ENCODE measurements around the gene PCSK5. TPM values are rescaled to one million over a fixed set of nuclear protein-coding genes. Genes with fewer than 3 reads are reported as not detected.

PCSK5 gene
- total RNA-seq, 2 experiments from 2014 or later = 14.4 to 15.2 TPM

- POLR2A ChIA-PET = no interaction called here
- intact Hi-C loops (cut with DNase I, micrococcal nuclease) = no loop called here
- H3K27ac ChIP-seq (ENCODE audit: low read depth in 1 of 2, low read length in 2 of 2) = no peak overlapping the region
- no peaks in the 10 kb centered on the region for H3K4me1 ChIP-seq (ENCODE audit: insufficient read depth, low read length)
- peaks cover 0 to 3% of the 10 kb centered on the region in 2 experiments for H3K9me3 ChIP-seq (ENCODE audit: control insufficient read depth in 1 of 2, insufficient read depth in 1 of 2, low read length in 2 of 2)
- ATAC-seq (ENCODE audit: poor library complexity) = no peak
- Mint-ChIP-seq H3K36me3 (ENCODE audit: low read depth) (peaks cover 4% of the 10 kb centered on the region), H3K9me3 (no peaks in the 10 kb centered on the region), H3K4me3 (no peak overlapping the region), H3K4me1 (ENCODE audit: low read depth) (peaks cover 72% of the 10 kb centered on the region), H3K27ac (no peak overlapping the region), H3K27me3 (no peaks in the 10 kb centered on the region)
- DNase-seq = no peak
- CTCF ChIA-PET = no interaction called here
- H3K27me3 ChIP-seq (ENCODE audit: control insufficient read depth in 1 of 2, insufficient read depth in 2 of 2, low read length in 2 of 2) = no peaks in the 10 kb centered on the region
- TF ChIP-seq CTCF (IDR thresholded peaks at IDR 0.05) = no peak
- no peak overlapping the region for H3K4me3 ChIP-seq (ENCODE audit: low read length)
- no peaks in the 10 kb centered on the region for H3K36me3 ChIP-seq (ENCODE audit: insufficient read depth, low read length)
These were observed 16.9 kb downstream of the PCSK5 start for GRCh38 chr9:75907329-75907728.

GRCh38 chr9:75907923-75908322 lies 17.4 kb downstream of the PCSK5 start:
- Mint-ChIP-seq H3K4me1 (ENCODE audit: low read depth) (peaks cover 72% of the 10 kb centered on the region), H3K27me3 (no peaks in the 10 kb centered on the region), H3K9me3 (no peaks in the 10 kb centered on the region), H3K27ac (no peak overlapping the region), H3K36me3 (ENCODE audit: low read depth) (peaks cover 4% of the 10 kb centered on the region), H3K4me3 (no peak overlapping the region)
- Histone ChIP-seq H3K36me3 (ENCODE audit: insufficient read depth, low read length) (no peaks in the 10 kb centered on the region), H3K27me3 (ENCODE audit: control insufficient read depth in 1 of 2, insufficient read depth in 2 of 2, low read length in 2 of 2) (no peaks in the 10 kb centered on the region), H3K4me1 (ENCODE audit: insufficient read depth, low read length) (no peaks in the 10 kb centered on the region), H3K9me3 (ENCODE audit: control insufficient read depth in 1 of 2, insufficient read depth in 1 of 2, low read length in 2 of 2) (peaks cover 0 to 3% of the 10 kb centered on the region in 2 experiments), H3K4me3 (ENCODE audit: low read length) (no peak overlapping the region), H3K27ac (ENCODE audit: low read depth in 1 of 2, low read length in 2 of 2) (no peak overlapping the region)
- no peak for TF ChIP-seq CTCF (IDR thresholded peaks at IDR 0.05)
- DNase-seq (no peak), ATAC-seq (ENCODE audit: poor library complexity) (no peak)
- intact Hi-C loops (cut with DNase I, micrococcal nuclease) = no loop called here
- ChIA-PET POLR2A (no interaction called here), CTCF (no interaction called here)

- H3K27ac ChIP-seq (ENCODE audit: low read depth in 1 of 2, low read length in 2 of 2) = no peak overlapping the region
- ChIA-PET POLR2A (interaction anchor here (0.5 kb wide), 1 partner anchor 400 kb away, joined by 3 read pairs; no protein-coding TSS in a partner anchor), CTCF (no interaction called here)
- peaks cover 79% of the 10 kb centered on the region for H3K4me1 Mint-ChIP-seq (ENCODE audit: low read depth)
- H3K27me3 Mint-ChIP-seq = no peaks in the 10 kb centered on the region
- H3K4me3 ChIP-seq (ENCODE audit: low read length) = no peak overlapping the region
- no peaks in the 10 kb centered on the region for H3K27me3 ChIP-seq (ENCODE audit: control insufficient read depth in 1 of 2, insufficient read depth in 2 of 2, low read length in 2 of 2)
- H3K36me3 ChIP-seq (ENCODE audit: insufficient read depth, low read length) = no peaks in the 10 kb centered on the region
- DNase-seq = no peak
- no peak for ATAC-seq (ENCODE audit: poor library complexity)
- TF ChIP-seq CTCF (IDR thresholded peaks at IDR 0.05) = no peak
- no peak overlapping the region for H3K4me3 Mint-ChIP-seq
- H3K9me3 Mint-ChIP-seq = no peaks in the 10 kb centered on the region
- no peaks in the 10 kb centered on the region for H3K36me3 Mint-ChIP-seq (ENCODE audit: low read depth)
- H3K9me3 ChIP-seq (ENCODE audit: control insufficient read depth in 1 of 2, insufficient read depth in 1 of 2, low read length in 2 of 2) = peaks cover 0 to 3% of the 10 kb centered on the region in 2 experiments
- intact Hi-C loops (cut with DNase I, micrococcal nuclease) = loop anchor here in 1 of 2 experiments (10.0 kb wide), 1 partner anchor 55 kb away; no protein-coding TSS in a partner anchor
- no peak overlapping the region for H3K27ac Mint-ChIP-seq
- no peaks in the 10 kb centered on the region for H3K4me1 ChIP-seq (ENCODE audit: insufficient read depth, low read length)
These were observed 19.3 kb downstream of the PCSK5 start for GRCh38 chr9:75909776-75910175.

All from CD4-positive, alpha-beta T cell (primary cell).